KG1 (cell line): ENCODE results near the gene IDH1.

Experiments used
- DNase-seq: peaks from one replicate; lab custom pipeline; 2025; lab: John Stamatoyannopoulos, UW

The IDH1 gene

GRCh38 chr2:208210688-208211451 is 44.0 kb downstream of the IDH1 start:
- DNase-seq: no peak

GRCh38 chr2:208208335-208209085 is 46.4 kb downstream of the IDH1 start:
- no peak for DNase-seq

- no peak for DNase-seq
Observed at GRCh38 chr2:208207769-208208168, 47.1 kb downstream of the IDH1 start.

- no peak for DNase-seq
Observed at GRCh38 chr2:208204166-208204565, 50.7 kb downstream of the IDH1 start.

DNA sequence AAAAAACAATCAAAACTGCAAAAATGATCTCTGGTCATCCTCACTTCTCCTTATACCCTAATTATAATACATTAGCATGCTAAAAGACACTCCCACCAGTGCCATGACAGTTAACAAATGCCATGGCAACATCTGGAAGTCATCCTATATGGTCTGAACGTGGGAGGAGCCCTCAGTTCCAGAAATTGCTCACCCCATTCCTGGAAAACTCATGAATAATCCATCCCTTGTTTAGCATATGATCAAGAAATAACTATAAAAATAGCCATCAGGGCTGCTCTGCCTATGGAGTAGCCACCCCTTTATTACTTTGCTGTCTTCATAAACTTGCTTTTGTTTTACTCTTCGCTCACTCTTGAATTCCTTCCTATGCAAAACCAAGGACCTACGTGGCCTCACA is 59.3 kb downstream of the IDH1 start:
- DNase-seq: no peak

DNA sequence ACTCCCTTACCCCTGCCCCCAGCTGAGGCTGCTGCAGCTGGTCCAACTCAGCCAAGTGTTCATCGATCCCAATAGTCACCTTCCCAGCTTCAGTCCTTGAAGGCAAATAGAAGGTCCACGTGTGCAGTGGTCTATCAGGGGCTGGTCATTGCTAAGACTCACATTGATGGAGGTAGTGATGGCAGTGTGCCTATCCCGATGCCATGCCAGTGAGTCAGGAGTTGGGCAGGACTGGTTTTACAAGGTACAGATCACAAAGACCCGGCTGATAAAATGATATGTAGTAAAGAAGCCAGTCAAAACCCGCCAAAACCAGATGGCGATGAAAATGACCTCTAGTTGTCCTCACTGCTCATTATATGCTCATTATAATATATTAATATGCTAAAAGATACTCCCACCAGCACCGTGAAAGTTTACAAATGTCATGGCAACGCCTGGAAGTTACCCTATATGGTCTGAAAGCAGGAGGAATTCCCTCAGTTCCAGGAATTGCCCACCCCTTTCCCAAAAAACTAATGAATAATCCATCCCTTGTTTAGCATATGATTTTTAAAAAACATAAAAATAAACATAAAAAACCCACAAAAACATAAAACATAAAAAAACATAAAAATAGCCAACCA is 62.1 kb downstream of the IDH1 start:
- no peak for DNase-seq

- no peak for DNase-seq
Observed at GRCh38 chr2:208189810-208190503, 64.9 kb downstream of the IDH1 start, which contains the start of gene C2orf80. Gene C2orf80, minus strand, starts transcription at chr2:208190030. Its CDS starts 3,044 bp downstream, at chr2:208186986.

DNA sequence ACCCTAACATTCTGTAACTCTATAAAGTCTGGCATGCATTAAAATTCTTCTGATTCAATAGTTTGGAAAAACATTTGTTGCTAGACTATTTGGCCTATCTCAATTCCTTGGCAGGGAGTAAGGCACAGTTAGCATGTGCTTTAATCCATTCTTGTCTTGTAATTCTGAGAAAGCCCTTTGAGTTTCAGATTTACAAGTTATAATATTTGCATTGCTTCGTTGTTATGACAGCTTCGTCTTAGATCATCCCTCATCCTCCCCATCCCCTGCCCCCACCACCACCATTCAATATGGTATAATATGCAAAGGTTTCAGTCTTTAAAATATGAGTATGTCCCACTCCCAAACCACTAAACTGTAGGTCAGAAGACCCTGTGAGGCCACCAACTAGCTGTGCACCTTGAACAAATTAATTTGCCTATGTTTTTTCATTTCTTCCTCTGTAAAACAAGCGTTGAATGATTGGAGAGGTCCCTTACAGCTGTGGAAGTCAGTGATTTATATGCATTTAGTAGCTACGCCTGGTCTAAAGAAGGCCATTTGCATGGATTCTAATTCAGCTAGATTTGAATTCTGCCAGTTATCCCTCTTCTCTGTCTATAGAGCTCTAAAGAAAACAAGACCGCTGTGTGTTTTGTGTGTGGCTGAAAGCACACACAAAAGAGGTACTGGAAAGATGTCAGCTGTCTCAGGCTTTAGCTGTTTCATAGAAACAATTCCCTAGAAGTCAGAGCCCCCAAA is 65.6 kb downstream of the IDH1 start:
- no peak for DNase-seq

GRCh38 chr2:208186893-208187292 is 68.0 kb downstream of the IDH1 start:
- DNase-seq: no peak

- DNase-seq: no peak
Observed at GRCh38 chr2:208186465-208186864, 68.4 kb downstream of the IDH1 start.
